Measurements from ENCODE around the gene ARAF. TPM values are rescaled to one million over a fixed set of nuclear protein-coding genes. Genes with fewer than 3 reads are reported as not detected.
A peak's percentile ranks its signal among the peaks of the same experiment; 100 is the strongest.

The ARAF gene
- total RNA-seq, 1 experiment from 2014 or later, result 51.6 TPM

GRCh38 chrX:47618923-47619485 lies 58.0 kb downstream of the ARAF start:
- no peak for DNase-seq (ENCODE audit: extremely low read depth, low read depth)

GRCh38 chrX:47619486-47620302 lies 58.7 kb downstream of the ARAF start, which contains the start of gene SYN1:
SYN1 (minus strand) TSS chrX:47619857; CDS start chrX:47619728, 129 bp downstream.
- peak; percentile 71 for DNase-seq (ENCODE audit: extremely low read depth, low read depth)

GRCh38 chrX:47620303-47620685 lies 59.3 kb downstream of the ARAF start:
- no peak for DNase-seq (ENCODE audit: extremely low read depth, low read depth)

Small RNA genes lying within 50 kb of the gene (small RNA-seq; reads per million reads assigned to genes)
- gene MIR4769, result 0 reads per million in 2 experiments

Other genes with a start within 250 kb of the ARAF start
- gene ZNF157, start 190.6 kb upstream of the ARAF start, total RNA-seq (2014; rRNA removed; shearing (Covaris generic)), result not detected in 2 replicates
- gene ZNF41, start 78.0 kb upstream of the ARAF start, total RNA-seq (2014; rRNA removed; shearing (Covaris generic)), result 29.1 and 29.5 TPM in 2 replicates
- gene TIMP1, start 21.2 kb downstream of the ARAF start, total RNA-seq (2014; rRNA removed; shearing (Covaris generic)), result 657 and 660 TPM in 2 replicates
- 0.14 TPM in 1 of 2 replicates, not detected in the other for gene SYN1, start 58.7 kb downstream of the ARAF start, total RNA-seq (2014; rRNA removed; shearing (Covaris generic))
- gene CFP, start 68.7 kb downstream of the ARAF start, total RNA-seq (2014; rRNA removed; shearing (Covaris generic)), result 0.10 TPM in 1 of 2 replicates, not detected in the other
- gene ELK1, start 89.4 kb downstream of the ARAF start, total RNA-seq (2014; rRNA removed; shearing (Covaris generic)), result 36.4 and 40.4 TPM in 2 replicates
- gene UXT, start 98.0 kb downstream of the ARAF start, total RNA-seq (2014; rRNA removed; shearing (Covaris generic)), result 241 and 269 TPM in 2 replicates

Measured in NCI-H460 (cell line).